CD4-positive, alpha-beta T cell treated with Interleukin-6 at 100 ng/mL for 8 hours (primary cell): ENCODE measurements around the gene CYSTM1.

ENCODE experiments used
- DNase-seq: peaks from one replicate; pipeline ENCODE4 v3.0.0-alpha.2; 2020; ENCODE audit warnings: mixed read lengths, low spot score

CYSTM1 gene

GRCh38 chr5:140208065-140208464 is 33.1 kb downstream of the CYSTM1 start:
- no peak for DNase-seq

GRCh38 chr5:140213370-140213983 is 38.5 kb downstream of the CYSTM1 start:
- no peak for DNase-seq

GRCh38 chr5:140214831-140215230 is 39.8 kb downstream of the CYSTM1 start:
- DNase-seq = no peak

- DNase-seq = no peak
These were observed 40.3 kb downstream of the CYSTM1 start for GRCh38 chr5:140215276-140215675.

- no peak for DNase-seq
These were observed 41.6 kb downstream of the CYSTM1 start for GRCh38 chr5:140216478-140217074.

GRCh38 chr5:140217299-140218026 is 42.5 kb downstream of the CYSTM1 start:
- DNase-seq = no peak

GRCh38 chr5:140219068-140219991 is 44.3 kb downstream of the CYSTM1 start:
- no peak for DNase-seq

GRCh38 chr5:140220032-140220697 is 45.2 kb downstream of the CYSTM1 start:
- no peak for DNase-seq

GRCh38 chr5:140220698-140221064 is 45.7 kb downstream of the CYSTM1 start:
- DNase-seq = no peak

GRCh38 chr5:140221697-140222223 is 46.8 kb downstream of the CYSTM1 start:
- DNase-seq = no peak

GRCh38 chr5:140222416-140222815 is 47.4 kb downstream of the CYSTM1 start:
- no peak for DNase-seq

- DNase-seq = no peak
These were observed 48.6 kb downstream of the CYSTM1 start for GRCh38 chr5:140223567-140223966.

GRCh38 chr5:140224658-140225057 is 49.7 kb downstream of the CYSTM1 start:
- DNase-seq = no peak

- DNase-seq = no peak
These were observed 50.4 kb downstream of the CYSTM1 start for GRCh38 chr5:140225396-140225795.

GRCh38 chr5:140227046-140227445 is 52.1 kb downstream of the CYSTM1 start:
- no peak for DNase-seq

- DNase-seq = no peak
These were observed 53.4 kb downstream of the CYSTM1 start for GRCh38 chr5:140228364-140228837.

GRCh38 chr5:140230373-140230772 is 55.4 kb downstream of the CYSTM1 start:
- DNase-seq = no peak

GRCh38 chr5:140232731-140233130 is 57.7 kb downstream of the CYSTM1 start:
- no peak for DNase-seq

- DNase-seq = no peak
These were observed 59.5 kb downstream of the CYSTM1 start for GRCh38 chr5:140234377-140234989.

- DNase-seq = no peak
These were observed 61.0 kb downstream of the CYSTM1 start for GRCh38 chr5:140235791-140236551.
